HepG2 (cell line): ENCODE data around the gene SAXO1. TPM values are rescaled to one million over a fixed set of nuclear protein-coding genes. Genes with fewer than 3 reads are reported as not detected.

Experiments
- ATAC-seq: fragments of 200-7000 bp; cut with Tn5 transposase; 3 replicates; pipeline ENCODE4 v1.9.1; 2020; ENCODE audit warnings: mild to moderate bottlenecking, moderate library complexity
- BruUV-seq: library from RNA; stranded (reverse); fragments of 400-500 nt; replicated peaks from 2 replicates; lab custom pipeline; 2021; lab: Mats Ljungman, UMichigan
- CTCF ChIA-PET: fragments of 300-600 bp; formaldehyde crosslinking; extraction: SDS; loops from one replicate; lab custom pipeline; 2021; ENCODE audit warnings: low total read pairs, inconsistent platforms, low intra/inter-chr PET ratio; lab: Yijun Ruan, JAX
- POLR2A ChIA-PET: fragments of 350-600 bp; sonication (Branson Sonifier 250); formaldehyde crosslinking; loops from one replicate; lab custom pipeline; 2020; ENCODE audit warnings: antibody characterized with exemption, inconsistent platforms; lab: Yijun Ruan, JAX
- DNase-seq: peaks from one replicate; pipeline ENCODE4 v3.0.0-alpha.2; 2015; ENCODE audit warnings: low spot score
- FAIRE-seq: peaks from 3 replicates; lab custom pipeline; 2011; peaks lifted over from hg19 to GRCh38; lab: Jason Lieb, UNC
- H2AFZ ChIP-seq: one replicate; pipeline ENCODE4 v1.6.1; 2011; ENCODE audit warnings: low read length, inconsistent platforms
- H3K27ac ChIP-seq: fragments of 300-600 bp; 3 replicates; pipeline ENCODE4 v1.8.0; 2011; ENCODE audit warnings: mixed run types, mild to moderate bottlenecking, mixed read lengths, low read length, inconsistent platforms; ENCODE audit not compliant: insufficient read depth; ENCODE audit errors: extremely low read length
- H3K27me3 ChIP-seq, 2 experiments: fragments of 200-600 bp in 1 of 2; 2 replicates in 1 of 2; 3 replicates in 1 of 2; pipeline versions ENCODE4 v1.6.0 to v1.8.0; 2011; ENCODE audit warnings: low read length in 2 of 2, mild to moderate bottlenecking in 2 of 2, moderate library complexity in 2 of 2, inconsistent platforms in 1 of 2; ENCODE audit not compliant: insufficient read depth in 2 of 2, control insufficient read depth in 1 of 2
- H3K36me3 ChIP-seq, 2 experiments: fragments of 200-600 bp in 1 of 2; replicated peaks in 1 of 2; 2 replicates in 1 of 2; 3 replicates in 1 of 2; pipeline versions ENCODE4 v1.5.1 to v1.8.0; 2011; ENCODE audit warnings: low read length in 2 of 2, inconsistent platforms in 1 of 2; ENCODE audit not compliant: insufficient read depth in 2 of 2, control insufficient read depth in 1 of 2
- H3K4me1 ChIP-seq: 2 replicates; pipeline ENCODE4 v1.5.1; 2012; ENCODE audit warnings: low read length, inconsistent platforms; ENCODE audit not compliant: insufficient read depth
- H3K4me2 ChIP-seq: 2 replicates; pipeline ENCODE4 v1.6.0; 2011; ENCODE audit warnings: low read depth, low read length, inconsistent platforms
- H3K4me3 ChIP-seq, 3 experiments: fragments of 200-600 bp in 1 of 3; sonication (generic), shearing (Covaris generic) in 1 of 3; replicated peaks in 1 of 3; 2 replicates each; pipeline ENCODE4 v1.5.1; 2011 to 2016; ENCODE audit warnings: low read length in 3 of 3, inconsistent platforms in 2 of 3, low read depth in 2 of 3, mild to moderate bottlenecking in 2 of 3, control low read depth in 1 of 3, mixed read lengths in 1 of 3; ENCODE audit not compliant: insufficient read depth in 1 of 3
- H3K79me2 ChIP-seq: one replicate; pipeline ENCODE4 v1.6.1; 2011; ENCODE audit warnings: low read length, inconsistent platforms; ENCODE audit not compliant: insufficient read depth
- H3K9ac ChIP-seq: 2 replicates; pipeline ENCODE4 v1.6.0; 2011; ENCODE audit warnings: mild to moderate bottlenecking, low read depth, low read length, inconsistent platforms; ENCODE audit not compliant: insufficient read depth
- H3K9me3 ChIP-seq: 2 replicates; pipeline ENCODE4 v1.5.1; 2012; ENCODE audit warnings: mild to moderate bottlenecking, low read length
- H4K20me1 ChIP-seq: 2 replicates; pipeline ENCODE4 v1.6.0; 2011; ENCODE audit warnings: inconsistent platforms, mild to moderate bottlenecking, low read length, moderate library complexity; ENCODE audit not compliant: insufficient read depth
- CHD2 ChIP-seq: IDR thresholded peaks from 2 replicates; pipeline ENCODE4 v1.6.1; 2011; ENCODE audit warnings: low read depth, low read length, improper control_type of control experiment
- MAZ ChIP-seq, 2 experiments: sonication (generic) in 1 of 2; formaldehyde crosslinking in 1 of 2; IDR thresholded peaks; 2 replicates each; pipeline versions ENCODE4 v1.5.0 to v1.6.1; 2012 to 2020; ENCODE audit warnings: low read depth in 2 of 2, mild to moderate bottlenecking in 2 of 2, borderline replicate concordance in 1 of 2, improper control_type of control experiment in 1 of 2, low read length in 1 of 2, missing genetic modification reagents in 1 of 2, moderate library complexity in 1 of 2
- NFKB2 ChIP-seq: sonication (generic); formaldehyde crosslinking; IDR thresholded peaks from 2 replicates; pipeline ENCODE4 v1.4.0; 2020; ENCODE audit warnings: missing genetic modification reagents, borderline replicate concordance
- NFYB ChIP-seq: sonication (generic); formaldehyde crosslinking; IDR thresholded peaks from 2 replicates; pipeline ENCODE4 v1.4.0; 2020; ENCODE audit warnings: missing genetic modification reagents
- ZNF275 ChIP-seq: sonication (generic); formaldehyde crosslinking; IDR thresholded peaks from 2 replicates; pipeline ENCODE4 v1.8.0; 2022; ENCODE audit warnings: missing genetic modification reagents, mild to moderate bottlenecking, inconsistent platforms, borderline replicate concordance
- ZNF382 ChIP-seq: sonication (generic); formaldehyde crosslinking; IDR thresholded peaks from 2 replicates; pipeline ENCODE4 v1.5.0; 2020; ENCODE audit warnings: missing genetic modification reagents, mild to moderate bottlenecking, borderline replicate concordance
- WGBS: methylation state at CpG from one replicate; pipeline ENCODE4 v1.1.6; 2017; ENCODE audit warnings: low lambda C conversion rate; 5-methylcytosine and 5-hydroxymethylcytosine counted together
- in situ Hi-C: cut with HindIII; loops from 2 replicates; pipeline ENCODE4 v1.10.0; 2017; ENCODE audit warnings: low pct_unique_long_range_greater_than_20kb; ENCODE audit not compliant: extremely low pct_ligation_motif_present
- intact Hi-C: fragments of 100-400 bp; cut with micrococcal nuclease; formaldehyde crosslinking; loops from one replicate; pipeline ENCODE4 v1.10.0; 2022; ENCODE audit not compliant: unreplicated experiment
- polyA plus RNA-seq, 8 experiments: library from polyadenylated mRNA; depleted of rRNA in 3 of 8; stranded (reverse) in 7 of 8; unstranded in 1 of 8; fragments of >200 nt; fragmentation: Illumina TruSeq in 4 of 8; extraction: Trizol in 4 of 8; gene quantifications; 2 replicates each; pipeline versions ENCODE4 v1.2.1 to v1.2.3, GENCODE V29; 2011 to 2016; ENCODE audit warnings: low read depth in 4 of 8, missing spikeins in 1 of 8, mixed read lengths in 1 of 8; ENCODE audit not compliant: insufficient read depth in 1 of 8
- total RNA-seq, 5 experiments: library from RNA; depleted of rRNA; stranded (reverse); fragments of >200 nt; fragmentation: Illumina TruSeq; extraction: Trizol; gene quantifications; 2 replicates each; pipeline ENCODE4 v1.2.3, GENCODE V29; 2016; ENCODE audit warnings: low read depth in 1 of 5

The SAXO1 gene
- total and polyA plus RNA-seq, 2 of the 13 experiments (the other 11 are each of a cell fraction or from before 2014, with no cell fraction given): not detected

GRCh38 chr9:18905028-18905882 is 127.8 kb downstream of the SAXO1 start:
- Histone ChIP-seq H3K79me2 (no peaks in the 10 kb centered on the region), H3K4me2 (no peak overlapping the region), H3K4me3 (no peak overlapping the region), H3K36me3 (no peaks in the 10 kb centered on the region), H4K20me1 (no peaks in the 10 kb centered on the region), H3K9ac (no peak overlapping the region), H3K4me1 (no peaks in the 10 kb centered on the region), H3K27me3 (peaks cover 0 to 23% of the 10 kb centered on the region in 2 experiments; a peak in 3 of 5 replicates), H3K27ac (no peak overlapping the region), H2AFZ (no peak overlapping the region), H3K9me3 (no peaks in the 10 kb centered on the region)
- FAIRE-seq: no peak
- no peak for DNase-seq
- in situ Hi-C loops (no loop called here), intact Hi-C loops (no loop called here)
- 27% methylated on average over 9 of the region's 11 CpGs for WGBS
- ChIA-PET CTCF (no interaction called here), POLR2A (no interaction called here)
- no peak for ATAC-seq
- TF ChIP-seq ZNF275 (CRISPR knock-in tag): no peak
- TF ChIP-seq NFYB: no peak
- no peak for TF ChIP-seq MAZ (IDR thresholded peaks at IDR 0.05; ENCODE audit: borderline replicate concordance, low read depth, low read length)
- no peak for TF ChIP-seq MAZ (CRISPR knock-in tag; IDR thresholded peaks at IDR 0.05; ENCODE audit: low read depth)
- no peak for TF ChIP-seq ZNF382
- no peak for TF ChIP-seq NFKB2 (CRISPR knock-in tag)
- TF ChIP-seq CHD2: no peak
- TF ChIP-seq, all 625 proteins: peak for 0
- no TSS peak for BruUV-seq
